Tibial artery (tissue), 4 donors: ENCODE data around the gene HDC.

Experiments
- DNase-seq, 2 donors: peaks; one replicate each; pipeline ENCODE4 v3.0.0-alpha.2; 2019
- H3K27ac ChIP-seq, 2 donors: fragments of 200-600 bp; sonication (generic) in 1 of 2; 1 replicate in 1 of 2; 2 replicates in 1 of 2; pipeline ENCODE4 v1.5.1; 2018 to 2019; ENCODE audit warnings: mild to moderate bottlenecking in 1 of 2
- H3K27me3 ChIP-seq, 2 donors: fragments of 200-600 bp; sonication (generic) in 1 of 2; one replicate each; pipeline versions ENCODE4 v1.5.1 to v1.6.0; 2016 to 2019
- H3K36me3 ChIP-seq, 3 donors: fragments of 200-600 bp; sonication (generic) in 2 of 3; one replicate each; pipeline ENCODE4 v1.5.1; 2016 to 2019; ENCODE audit warnings: mild to moderate bottlenecking in 2 of 3
- H3K4me1 ChIP-seq, 4 donors: fragments of 200-600 bp; sonication (generic) in 2 of 4; 1 replicate in 3 of 4; 2 replicates in 1 of 4; pipeline ENCODE4 v1.5.1; 2016 to 2019
- H3K4me3 ChIP-seq, 2 donors: fragments of 200-600 bp; sonication (generic) in 1 of 2; 1 replicate in 1 of 2; 2 replicates in 1 of 2; pipeline ENCODE4 v1.5.1; 2018 to 2019; ENCODE audit warnings: mild to moderate bottlenecking in 2 of 2
- H3K9me3 ChIP-seq, 3 donors: fragments of 200-600 bp; sonication (generic) in 1 of 3; one replicate each; pipeline ENCODE4 v1.5.1; 2016 to 2019
- CTCF ChIP-seq, 2 experiments: fragments of 200-600 bp in 1 of 2; fragments of 450-650 bp in 1 of 2; IDR thresholded peaks; one replicate each; pipeline ENCODE4 v1.5.1; 2017 to 2019; ENCODE audit warnings: antibody characterized with exemption in 2 of 2, mild to moderate bottlenecking in 1 of 2, moderate library complexity in 1 of 2
- intact Hi-C: fragments of 100-400 bp; cut with DNase I; formaldehyde crosslinking; loops from one replicate; pipeline ENCODE4 v1.15.0; 2023; ENCODE audit warnings: low total_unique reads

Gene HDC

DNA sequence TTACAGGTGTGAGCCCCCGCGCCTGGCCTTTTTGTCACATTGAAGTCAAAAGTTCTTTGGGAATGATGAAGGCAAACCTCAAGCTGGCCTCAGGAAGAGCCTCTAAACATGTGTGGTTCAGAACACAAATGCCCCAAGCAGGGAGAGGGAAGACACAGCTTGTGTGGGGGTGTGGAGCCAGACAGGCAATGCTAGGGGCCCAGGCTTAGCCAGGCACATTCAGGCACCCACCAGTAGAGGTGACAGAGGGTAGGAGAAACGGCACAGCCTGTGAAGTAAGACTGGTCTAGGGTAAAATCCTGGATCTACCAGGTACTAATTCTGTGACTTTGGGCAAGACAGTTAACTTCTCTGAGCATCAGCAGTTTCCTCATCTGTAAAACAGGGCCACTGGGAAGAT is 3.5 kb downstream of the HDC start:
- no peak for DNase-seq
- no peak for TF ChIP-seq CTCF (IDR thresholded peaks at IDR 0.05)
- intact Hi-C loops: no loop called here
- Histone ChIP-seq H3K4me1 (no peaks in the 10 kb centered on the region), H3K36me3 (no peaks in the 10 kb centered on the region), H3K27me3 (peaks cover 0 to 10% of the 10 kb centered on the region in 2 donors), H3K4me3 (no peak overlapping the region), H3K9me3 (no peaks in the 10 kb centered on the region), H3K27ac (no peak overlapping the region)

- H3K27ac ChIP-seq: no peak overlapping the region
- peaks cover 0 to 8% of the 10 kb centered on the region in 2 donors for H3K27me3 ChIP-seq
- no peak overlapping the region for H3K4me3 ChIP-seq
- no peak for DNase-seq
- H3K4me1 ChIP-seq: no peaks in the 10 kb centered on the region
- H3K9me3 ChIP-seq: no peaks in the 10 kb centered on the region
- no peaks in the 10 kb centered on the region for H3K36me3 ChIP-seq
- TF ChIP-seq CTCF (IDR thresholded peaks at IDR 0.05): no peak
- intact Hi-C loops: no loop called here
Measured at GRCh38 chr15:50260969-50261496, 4.5 kb downstream of the HDC start.

GRCh38 chr15:50259276-50259675 is 6.2 kb downstream of the HDC start:
- H3K9me3 ChIP-seq: no peaks in the 10 kb centered on the region
- H3K27me3 ChIP-seq: peaks cover 0 to 2% of the 10 kb centered on the region in 2 donors
- intact Hi-C loops: no loop called here
- H3K4me3 ChIP-seq: no peak overlapping the region
- no peak overlapping the region for H3K27ac ChIP-seq
- no peak for DNase-seq
- H3K36me3 ChIP-seq: no peaks in the 10 kb centered on the region
- no peaks in the 10 kb centered on the region for H3K4me1 ChIP-seq
- TF ChIP-seq CTCF (IDR thresholded peaks at IDR 0.05): no peak

DNA sequence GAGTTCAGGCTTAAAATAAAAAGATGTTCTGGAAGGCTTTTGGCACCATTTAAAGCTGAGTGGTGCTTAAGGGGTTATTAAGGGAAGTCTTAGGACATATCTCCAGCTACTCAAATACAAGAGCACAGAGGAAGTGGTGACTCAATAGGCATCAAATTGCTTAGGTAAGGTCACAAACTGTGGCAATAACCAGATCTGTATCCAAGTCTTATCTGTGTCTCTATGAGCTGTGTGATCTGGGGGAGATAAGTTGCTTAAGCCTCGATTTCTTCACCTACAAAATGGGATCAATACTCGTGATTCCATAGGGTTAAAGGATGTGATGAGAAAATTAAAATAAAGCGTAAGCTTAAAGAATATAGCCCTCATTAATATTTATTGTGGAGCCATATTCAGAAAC is 7.6 kb downstream of the HDC start:
- Histone ChIP-seq H3K36me3 (no peaks in the 10 kb centered on the region), H3K27me3 (peaks cover 0 to 2% of the 10 kb centered on the region in 2 donors), H3K4me3 (no peak overlapping the region), H3K9me3 (no peaks in the 10 kb centered on the region), H3K4me1 (no peaks in the 10 kb centered on the region), H3K27ac (no peak overlapping the region)
- DNase-seq: no peak
- no peak for TF ChIP-seq CTCF (IDR thresholded peaks at IDR 0.05)
- intact Hi-C loops: no loop called here

- no peaks in the 10 kb centered on the region for H3K36me3 ChIP-seq
- H3K4me3 ChIP-seq: no peak overlapping the region
- TF ChIP-seq CTCF (IDR thresholded peaks at IDR 0.05): no peak
- no peak overlapping the region for H3K27ac ChIP-seq
- H3K27me3 ChIP-seq: no peaks in the 10 kb centered on the region
- H3K9me3 ChIP-seq: no peaks in the 10 kb centered on the region
- intact Hi-C loops: no loop called here
- no peaks in the 10 kb centered on the region for H3K4me1 ChIP-seq
- no peak for DNase-seq
Measured at GRCh38 chr15:50257332-50257731, 8.2 kb downstream of the HDC start.
